HG03432 (cell line): Measurements from ENCODE around the gene FTO.
A peak's percentile ranks its signal among the peaks of the same experiment; 100 is the strongest.

ENCODE experiments used
- ATAC-seq: cut with Tn5 transposase; IDR thresholded peaks from one replicate; pipeline ENCODE4 v1.9.1; 2021; ENCODE audit warnings: mild to moderate bottlenecking, moderate library complexity; ENCODE audit not compliant: unreplicated experiment

FTO gene

GRCh38 chr16:53708490-53708889, 4.5 kb downstream of the FTO start:
- no peak for ATAC-seq

GRCh38 chr16:53711390-53711789, 7.4 kb downstream of the FTO start:
- ATAC-seq = no peak

DNA sequence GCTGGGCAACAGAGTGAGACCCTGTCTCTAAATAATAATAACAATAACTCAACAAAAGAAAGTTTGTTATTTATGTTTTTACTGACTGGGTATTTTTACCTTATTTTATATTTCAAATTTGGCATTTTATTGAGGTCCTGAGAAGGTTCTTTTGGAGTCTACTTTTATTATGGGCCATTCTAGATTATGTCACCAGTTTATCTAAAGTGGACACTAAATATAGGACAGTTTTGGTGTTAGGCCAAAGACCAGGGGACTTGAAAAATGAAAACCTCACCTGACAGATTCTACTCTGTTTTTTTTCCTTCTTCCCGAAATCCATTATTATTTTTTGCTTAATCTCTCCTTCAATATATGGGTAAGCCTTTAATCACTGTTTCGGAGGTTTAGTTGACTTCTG, 8.1 kb downstream of the FTO start:
- ATAC-seq = no peak

- no peak for ATAC-seq
These were observed 9.6 kb downstream of the FTO start for GRCh38 chr16:53713403-53714204.

- no peak for ATAC-seq
These were observed 10.5 kb downstream of the FTO start for GRCh38 chr16:53714205-53715022.

DNA sequence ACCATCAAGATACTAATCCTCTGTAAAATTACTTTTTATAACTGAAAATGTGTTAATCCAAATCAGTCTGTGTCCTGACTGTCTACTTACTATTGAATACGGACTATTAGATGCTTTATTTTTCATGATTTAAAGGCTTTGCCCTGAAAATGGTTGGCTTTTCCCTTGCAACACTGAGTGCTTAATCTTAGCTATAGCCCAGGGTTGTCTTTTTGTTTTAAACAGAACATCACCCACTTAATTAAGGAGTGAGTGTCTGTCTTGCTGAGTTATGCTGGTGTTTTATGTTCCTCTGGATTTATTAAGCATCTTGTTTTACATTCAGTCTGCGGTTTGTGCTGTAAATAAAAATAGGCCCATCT, 11.0 kb downstream of the FTO start:
- no peak for ATAC-seq

DNA sequence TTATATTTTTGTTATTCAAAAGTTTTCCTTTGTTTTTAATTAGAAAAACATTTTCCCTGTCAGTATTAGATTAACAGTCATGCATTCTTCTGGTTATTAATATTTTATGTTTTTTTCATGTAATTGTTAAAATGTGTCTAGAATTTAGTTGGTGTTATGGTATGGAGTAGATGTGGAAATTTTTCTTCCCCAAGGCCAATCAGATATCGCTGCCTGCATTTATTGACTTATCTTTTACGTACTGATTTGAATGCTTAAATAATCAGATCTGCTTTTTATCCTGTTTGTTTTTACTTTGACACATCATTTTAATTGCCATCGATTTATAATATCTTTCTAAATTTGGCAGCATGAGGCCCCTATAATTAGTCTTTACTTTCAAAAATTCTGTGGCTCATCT, 13.6 kb downstream of the FTO start:
- ATAC-seq = no peak

GRCh38 chr16:53721017-53721416, 17.1 kb downstream of the FTO start:
- no peak for ATAC-seq

GRCh38 chr16:53726625-53727024, 22.7 kb downstream of the FTO start:
- no peak for ATAC-seq

- ATAC-seq = no peak
These were observed 26.7 kb downstream of the FTO start for GRCh38 chr16:53730693-53731092.

- no peak for ATAC-seq
These were observed 28.5 kb downstream of the FTO start for GRCh38 chr16:53732296-53732929.

DNA sequence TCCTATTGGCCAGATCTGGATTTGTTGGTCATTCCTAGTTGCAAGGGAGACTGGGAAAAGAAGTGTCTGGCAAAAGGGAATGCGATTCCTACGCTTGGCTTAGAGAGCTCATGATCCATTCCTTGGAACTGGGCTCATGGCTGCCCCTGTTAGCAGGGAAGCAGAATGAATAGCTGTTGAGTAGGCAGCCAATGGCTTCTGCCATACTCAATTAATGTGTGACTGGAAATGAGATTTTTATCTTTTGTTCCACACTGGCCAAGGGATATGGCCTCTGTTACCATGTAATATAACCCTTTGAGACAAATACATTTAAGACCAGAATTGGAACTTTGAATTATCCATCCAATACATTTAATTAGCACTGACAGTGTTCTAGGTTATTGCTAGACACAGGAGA, 31.0 kb downstream of the FTO start:
- no peak for ATAC-seq

GRCh38 chr16:53736297-53736696, 32.3 kb downstream of the FTO start:
- no peak for ATAC-seq

- no peak for ATAC-seq
These were observed 33.6 kb downstream of the FTO start for GRCh38 chr16:53737552-53737951.

GRCh38 chr16:53740476-53740875, 36.5 kb downstream of the FTO start:
- ATAC-seq = no peak

DNA sequence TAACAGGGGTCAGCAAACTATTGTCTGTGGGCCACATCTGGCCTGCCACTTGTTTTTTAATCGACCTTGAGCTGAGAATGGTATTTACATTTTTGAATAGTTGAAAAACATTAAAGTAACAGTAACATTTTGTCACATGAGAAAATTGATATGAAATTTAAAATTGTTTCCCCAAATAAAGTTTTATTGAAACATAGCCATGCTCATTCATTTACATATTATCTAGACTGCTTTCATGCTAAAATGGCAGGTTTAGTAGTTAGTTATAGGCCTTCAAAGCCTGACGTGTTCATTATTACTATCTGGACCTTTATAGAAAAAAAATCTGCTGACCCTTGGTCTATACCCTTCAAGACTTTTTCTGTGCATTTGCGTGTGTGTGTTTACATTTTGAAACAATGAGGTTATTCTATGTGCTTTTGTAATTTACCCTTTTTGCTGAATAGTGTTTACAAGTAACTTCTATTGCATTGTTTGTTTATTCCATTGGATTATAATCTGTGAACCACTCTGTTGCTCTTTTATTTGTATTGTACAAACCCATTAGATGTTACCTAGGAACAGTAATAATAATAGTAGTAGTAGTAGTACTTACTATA, 37.1 kb downstream of the FTO start:
- no peak for ATAC-seq

DNA sequence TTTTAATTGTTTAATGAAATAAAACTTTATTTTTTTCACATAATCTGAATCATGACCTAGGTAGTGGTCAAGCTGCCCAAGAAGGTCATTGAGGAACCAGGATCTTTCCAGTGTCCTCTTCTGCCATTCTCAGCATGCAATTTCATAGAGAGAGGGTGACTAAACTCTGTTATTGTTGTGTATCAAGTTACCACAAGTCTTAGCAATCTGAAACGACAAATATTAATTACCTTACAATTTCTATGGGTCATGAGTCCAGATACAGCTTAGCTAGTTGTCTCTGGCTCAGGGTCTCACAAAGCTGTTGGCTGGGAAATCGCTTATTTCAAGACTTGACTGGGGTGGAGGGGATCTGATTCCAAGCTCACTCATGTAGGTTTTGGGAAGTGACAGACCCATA, 37.6 kb downstream of the FTO start:
- no peak for ATAC-seq

GRCh38 chr16:53743149-53743566, 39.2 kb downstream of the FTO start:
- no peak for ATAC-seq

DNA sequence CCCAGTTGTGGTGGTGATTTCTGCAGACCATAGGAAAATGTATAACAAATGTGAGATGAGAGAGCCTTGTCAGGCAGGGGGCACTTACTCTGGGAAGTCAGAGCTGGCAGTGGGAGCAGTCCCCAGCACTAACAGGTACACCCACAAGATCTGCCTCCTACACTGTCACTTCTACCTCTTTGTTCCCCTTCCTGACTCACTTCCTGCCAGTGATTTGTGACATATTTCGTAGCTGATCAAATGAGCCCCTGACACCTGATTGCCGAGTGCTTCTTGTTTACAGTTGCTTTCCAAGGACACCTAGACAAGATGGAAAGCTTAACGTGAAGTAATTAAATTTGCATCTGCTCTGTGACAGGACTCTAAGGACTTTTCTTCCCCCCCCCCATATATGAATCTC, 40.5 kb downstream of the FTO start:
- peak; percentile 37 for ATAC-seq

GRCh38 chr16:53745086-53745485, 41.1 kb downstream of the FTO start:
- no peak for ATAC-seq

GRCh38 chr16:53745753-53746266, 41.9 kb downstream of the FTO start:
- ATAC-seq = no peak
